ENCODE results near the gene ITCH. TPM values are rescaled to one million over a fixed set of nuclear protein-coding genes. Genes with fewer than 3 reads are reported as not detected.
"Not testable (repeated sequence)": the region's sequence is repeated elsewhere in the genome, so short reads cannot be mapped to it uniquely, and the experiment has no call there.

Gene ITCH
- total RNA-seq, 1 experiment from 2014 or later: 63.8 TPM

DNA sequence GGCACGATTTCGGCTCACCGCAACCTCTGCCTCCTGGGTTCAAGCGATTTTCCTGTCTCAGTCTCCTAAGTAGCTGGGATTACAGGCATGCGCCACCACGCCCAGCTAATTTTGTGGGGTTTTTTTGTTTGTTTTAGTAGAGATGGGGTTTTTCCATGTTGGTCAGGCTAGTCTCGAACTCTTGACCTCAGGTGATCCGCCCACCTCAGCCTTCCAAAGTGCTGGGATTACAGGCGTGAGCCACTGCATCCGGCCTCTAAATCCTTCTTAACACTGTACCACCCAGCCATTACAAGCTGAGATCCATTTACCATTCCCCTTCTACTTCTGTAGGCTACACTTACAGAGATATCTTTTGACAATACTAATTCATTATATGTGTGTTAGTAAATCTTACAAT lies 51.5 kb downstream of the ITCH start:
- DNase-seq (ENCODE audit: low spot score): not testable (repeated sequence)

DNA sequence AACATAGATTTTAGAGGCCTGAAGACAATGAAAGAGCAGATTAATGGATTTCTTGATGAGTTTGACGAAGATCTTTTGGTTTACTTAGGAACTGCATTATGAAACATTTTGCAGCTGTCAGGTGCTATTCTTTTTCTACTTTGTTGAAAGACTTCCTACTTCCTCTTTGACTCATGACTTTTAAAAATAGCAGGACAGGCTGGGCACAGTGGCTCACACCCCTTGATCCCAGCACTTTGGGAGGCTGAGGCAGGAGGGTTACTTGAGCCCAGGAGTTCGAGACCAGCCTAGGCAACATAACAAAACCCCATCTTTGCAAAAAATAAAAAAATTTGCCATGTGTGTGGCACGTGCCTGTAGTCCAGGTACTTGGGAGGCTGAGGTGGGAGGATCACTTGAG lies 52.0 kb downstream of the ITCH start:
- no peak for DNase-seq (ENCODE audit: low spot score)

DNA sequence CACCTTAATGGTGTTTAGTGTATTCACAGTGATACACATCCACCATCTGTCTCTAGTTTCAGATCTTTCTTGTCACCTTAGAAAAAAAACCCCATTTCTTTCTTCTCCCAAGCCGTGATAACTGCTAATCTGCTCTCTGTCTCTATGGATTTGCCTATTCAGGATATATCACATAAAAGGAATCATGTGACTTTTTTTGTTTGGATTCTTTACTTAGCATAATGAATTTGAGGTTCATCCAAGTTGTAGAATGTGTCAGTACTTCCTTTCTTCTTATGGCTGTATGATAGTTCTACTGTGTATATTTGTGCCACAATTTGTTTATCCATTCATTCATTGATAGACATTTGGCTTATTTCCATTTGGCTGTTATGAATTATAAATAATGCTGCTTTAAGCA lies 57.1 kb downstream of the ITCH start:
- no peak for DNase-seq (ENCODE audit: low spot score)

DNA sequence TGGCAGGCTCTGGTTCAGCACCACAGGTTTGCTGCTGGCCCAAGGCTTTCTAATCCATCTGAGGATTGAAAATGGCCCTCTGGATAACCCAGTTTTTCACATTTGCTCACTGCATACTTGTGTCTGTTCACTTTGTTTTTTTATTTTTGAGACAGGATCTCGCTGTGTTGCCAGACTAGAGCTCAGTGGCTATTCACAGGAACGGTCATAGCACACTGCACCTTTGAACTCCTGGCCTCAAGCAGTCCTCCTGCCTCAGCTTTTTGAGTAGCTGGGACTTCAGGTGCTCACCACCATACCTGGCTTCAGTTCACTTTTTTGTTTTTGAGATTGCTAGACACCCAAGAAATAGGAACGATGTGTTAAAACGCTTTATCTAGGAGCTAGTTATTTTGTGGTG lies 57.9 kb downstream of the ITCH start:
- DNase-seq (ENCODE audit: low spot score): no peak

DNA sequence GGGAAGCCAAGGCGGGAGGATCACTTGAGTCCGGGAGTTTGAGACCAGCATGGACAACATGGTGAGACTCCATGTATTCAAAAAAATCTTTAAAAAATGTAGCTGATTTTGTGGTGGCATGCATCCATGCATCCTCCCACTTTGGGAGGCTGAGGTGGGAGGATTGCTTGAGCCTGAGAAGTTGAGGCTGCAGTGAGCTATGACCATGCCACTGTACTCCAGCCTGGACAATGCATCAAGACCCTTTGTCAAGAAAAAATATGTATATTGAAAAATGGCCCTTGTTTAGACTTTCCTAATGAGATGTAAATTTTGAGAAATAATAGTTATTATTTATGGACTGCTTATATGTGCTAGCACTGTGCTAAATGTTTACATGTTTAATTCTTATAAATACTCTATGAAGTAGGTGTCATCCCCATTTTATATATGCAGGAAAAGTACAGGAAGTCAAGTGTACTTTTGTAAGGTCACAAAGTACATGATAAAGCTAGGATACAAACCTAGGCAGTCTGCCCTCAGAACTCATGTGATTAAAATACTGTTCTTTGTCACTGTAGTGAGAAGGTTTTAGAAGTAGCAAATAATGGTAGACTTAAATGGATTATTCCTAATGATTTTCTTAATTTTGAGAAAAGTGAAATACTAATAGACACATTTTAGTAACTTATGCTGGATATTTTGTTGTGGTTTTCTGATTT lies 58.8 kb downstream of the ITCH start:
- DNase-seq (ENCODE audit: low spot score): no peak

DNA sequence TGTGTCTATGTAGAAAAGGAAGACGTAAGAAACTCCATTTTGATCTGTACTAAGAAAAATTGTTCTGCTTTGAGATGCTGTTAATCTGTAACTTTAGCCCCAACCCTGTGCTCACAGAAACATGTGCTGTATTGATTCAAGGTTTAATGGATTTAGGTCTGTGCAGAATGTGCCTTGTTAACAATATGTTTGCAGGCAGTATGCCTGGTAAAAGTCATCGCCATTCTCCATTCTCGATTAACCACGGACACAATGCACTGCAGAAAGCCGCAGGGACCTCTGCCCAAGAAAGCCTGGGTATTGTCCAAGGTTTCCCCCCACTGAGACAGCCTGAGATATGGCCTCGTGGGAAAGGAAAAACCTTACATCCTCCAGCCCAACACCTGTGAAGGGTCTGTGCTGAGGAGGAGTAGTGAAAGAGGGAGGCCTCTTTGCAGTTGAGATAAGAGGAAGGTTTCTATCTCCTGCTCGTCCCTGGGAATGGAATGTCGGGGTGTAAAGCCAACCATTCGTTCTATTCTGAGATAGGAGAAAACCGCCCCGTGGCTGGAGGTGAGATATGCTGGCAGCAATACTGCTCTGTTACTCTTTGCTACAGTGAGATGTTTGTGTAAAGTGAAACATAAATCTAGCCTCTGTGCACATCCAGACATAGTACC lies 62.1 kb downstream of the ITCH start:
- DNase-seq (ENCODE audit: low spot score): not testable (repeated sequence)

DNA sequence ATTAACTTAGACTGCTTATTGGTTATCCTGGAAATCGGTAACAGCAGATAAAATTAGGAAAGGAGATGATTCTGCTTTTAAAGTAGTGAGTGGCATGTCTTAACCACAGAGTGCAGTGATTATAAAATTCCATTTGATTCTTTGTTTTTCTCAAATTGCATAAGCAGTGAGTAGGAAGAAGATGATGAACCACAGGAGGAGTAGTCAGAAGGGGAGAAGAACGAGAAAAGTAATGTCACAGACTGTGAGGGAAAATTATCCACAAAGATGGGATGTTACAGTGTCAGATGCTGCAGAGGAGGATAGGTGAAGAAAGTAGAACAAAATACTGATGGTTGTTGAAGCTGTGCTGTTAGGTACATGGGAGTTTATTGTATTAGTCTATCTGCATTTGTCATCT lies 63.0 kb downstream of the ITCH start:
- DNase-seq (ENCODE audit: low spot score): no peak

DNA sequence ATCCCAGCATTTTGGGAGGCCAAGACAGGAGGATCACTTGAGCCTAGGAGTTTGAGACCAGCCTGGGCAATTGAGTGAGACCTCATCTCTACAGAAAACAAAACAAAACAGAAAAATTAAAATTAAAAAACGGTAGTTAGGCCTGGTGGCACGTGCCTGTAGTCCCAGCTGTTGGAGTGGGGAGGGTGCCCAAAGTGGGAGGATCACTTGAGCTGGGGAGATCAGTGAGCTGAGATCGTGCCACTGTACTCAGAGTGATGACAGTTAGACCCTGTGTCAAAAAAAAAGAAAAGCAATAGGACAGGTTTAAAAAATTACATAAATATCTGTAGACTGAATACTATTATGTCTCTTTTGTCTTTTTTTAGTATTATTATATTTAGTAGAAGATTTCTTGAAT lies 64.3 kb downstream of the ITCH start:
- no peak for DNase-seq (ENCODE audit: low spot score)

DNA sequence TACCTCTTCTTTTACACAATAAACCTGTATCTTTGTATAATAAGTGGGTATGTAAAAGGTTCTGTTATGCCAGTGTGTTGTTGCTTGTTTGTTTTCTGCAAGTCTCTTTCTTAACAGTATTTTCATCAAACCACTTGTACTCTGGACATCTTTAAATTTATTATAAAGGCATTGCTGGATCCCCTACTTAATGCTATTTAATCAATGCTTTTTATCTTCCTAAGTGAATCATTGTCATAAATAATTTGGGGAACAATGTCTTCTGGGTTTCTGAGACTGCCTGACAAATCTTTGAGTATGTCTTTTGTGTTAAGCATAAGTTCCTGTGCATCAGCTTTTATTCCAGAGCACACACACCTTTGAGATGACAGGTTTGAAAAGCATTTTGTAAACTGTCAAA lies 64.7 kb downstream of the ITCH start:
- DNase-seq (ENCODE audit: low spot score): no peak

DNA sequence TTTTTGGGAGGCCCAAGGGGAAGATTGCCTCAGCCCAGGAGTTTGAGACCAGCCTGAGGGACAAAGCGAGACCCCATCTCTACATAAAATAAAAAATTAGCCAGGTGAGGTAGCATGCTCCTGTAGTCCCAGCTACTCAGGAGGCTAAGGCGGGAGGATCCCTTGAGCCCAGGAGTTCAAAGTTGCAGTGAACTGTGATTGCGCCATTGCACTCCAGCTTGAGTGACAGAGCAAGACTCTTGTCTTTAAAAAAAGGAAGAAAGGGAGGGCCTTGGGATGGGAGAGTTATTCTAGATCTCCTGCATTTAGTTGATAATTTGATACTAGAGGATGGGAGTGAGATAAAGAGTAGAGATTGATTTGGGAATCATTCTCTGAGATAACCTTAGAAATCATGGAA lies 68.1 kb downstream of the ITCH start:
- no peak for DNase-seq (ENCODE audit: low spot score)

DNA sequence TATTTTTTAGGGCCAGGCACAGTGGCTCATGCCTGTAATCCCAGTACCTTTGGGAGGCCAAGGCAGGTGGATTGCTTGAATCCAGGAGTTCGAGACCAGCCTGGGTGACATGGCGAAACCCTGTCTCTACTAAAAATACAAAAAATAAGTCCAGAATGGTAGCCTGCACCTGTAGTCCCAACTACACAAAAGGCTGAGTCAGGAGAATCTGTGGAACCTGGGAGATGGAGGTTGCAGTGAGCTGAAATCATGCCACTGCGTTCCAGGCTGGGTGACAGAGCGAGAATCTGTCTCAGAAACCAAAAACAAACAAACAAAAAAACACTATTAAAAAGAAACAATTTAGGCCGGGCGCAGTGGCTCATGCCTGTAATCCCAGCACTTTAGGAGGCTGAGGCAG lies 69.6 kb downstream of the ITCH start:
- not testable (repeated sequence) for DNase-seq (ENCODE audit: low spot score)

DNA sequence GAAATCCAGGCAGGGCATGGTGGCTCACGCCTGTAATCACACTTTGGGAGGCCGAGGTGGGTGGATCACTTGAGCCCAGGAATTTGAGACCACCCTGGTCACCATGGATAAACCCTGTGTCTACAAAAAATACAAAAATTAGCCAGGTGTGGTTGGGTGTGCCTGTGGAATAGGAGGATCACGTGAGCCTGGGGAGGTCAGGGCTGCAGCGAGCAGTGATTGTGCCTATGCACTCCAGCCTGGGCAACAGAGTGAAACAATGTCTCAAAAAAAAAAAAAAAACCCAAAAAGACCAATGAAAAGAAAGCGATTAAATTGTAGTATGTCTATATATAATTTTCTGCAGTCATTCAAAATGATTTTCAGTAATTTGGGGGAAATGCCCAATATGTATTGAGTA lies 70.3 kb downstream of the ITCH start:
- DNase-seq (ENCODE audit: low spot score): no peak

DNA sequence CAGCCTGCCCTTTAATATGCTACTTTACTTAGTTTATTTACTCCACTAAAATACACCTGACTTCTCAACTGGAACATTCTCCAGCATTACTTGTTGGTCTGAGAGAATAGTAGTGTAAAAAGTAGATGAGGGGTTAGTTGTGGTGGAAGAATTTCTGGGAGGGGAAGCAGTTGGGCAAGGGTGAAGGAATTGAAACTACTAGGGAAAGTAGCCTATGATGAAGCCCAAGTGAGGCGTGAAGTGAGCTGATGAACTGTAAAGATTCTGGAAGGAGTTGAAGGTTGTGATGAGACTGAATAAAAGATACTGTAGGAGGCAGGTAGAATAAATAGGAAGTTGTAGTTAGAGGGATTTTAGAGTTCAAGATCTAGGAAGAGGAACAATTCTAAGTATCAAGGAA lies 72.5 kb downstream of the ITCH start:
- no peak for DNase-seq (ENCODE audit: low spot score)

DNA sequence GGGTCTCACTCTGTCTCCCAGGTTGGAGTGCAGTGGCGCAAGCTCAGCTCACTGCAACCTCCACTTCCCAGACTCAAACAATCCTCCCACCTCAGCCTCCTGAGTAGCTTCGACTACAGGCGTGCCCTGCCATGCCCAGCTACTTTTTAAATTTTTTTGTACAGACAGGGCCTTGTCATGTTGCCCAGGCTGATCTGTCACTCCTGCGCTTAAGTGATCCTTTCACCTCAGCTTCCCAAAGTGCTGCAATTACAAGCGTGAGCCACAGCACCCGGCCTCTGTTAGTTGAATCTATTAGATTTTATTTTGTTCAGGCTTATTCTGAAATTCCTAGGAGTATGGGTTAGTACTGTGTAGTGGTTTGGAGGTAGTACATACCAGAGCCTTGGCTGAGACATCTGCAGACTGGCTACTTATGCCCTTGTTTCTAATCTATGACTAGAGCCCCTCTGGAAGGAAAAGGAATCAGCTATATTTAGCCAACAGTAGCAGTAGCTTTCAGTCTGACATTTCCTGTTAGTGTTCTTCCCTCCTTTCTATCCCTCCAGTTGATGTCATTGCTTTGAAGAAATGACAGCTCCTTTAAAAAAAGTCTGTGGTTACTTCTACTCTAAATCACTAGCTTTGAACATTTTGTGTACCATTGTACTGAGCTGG lies 74.4 kb downstream of the ITCH start:
- no peak for DNase-seq (ENCODE audit: low spot score)

DNA sequence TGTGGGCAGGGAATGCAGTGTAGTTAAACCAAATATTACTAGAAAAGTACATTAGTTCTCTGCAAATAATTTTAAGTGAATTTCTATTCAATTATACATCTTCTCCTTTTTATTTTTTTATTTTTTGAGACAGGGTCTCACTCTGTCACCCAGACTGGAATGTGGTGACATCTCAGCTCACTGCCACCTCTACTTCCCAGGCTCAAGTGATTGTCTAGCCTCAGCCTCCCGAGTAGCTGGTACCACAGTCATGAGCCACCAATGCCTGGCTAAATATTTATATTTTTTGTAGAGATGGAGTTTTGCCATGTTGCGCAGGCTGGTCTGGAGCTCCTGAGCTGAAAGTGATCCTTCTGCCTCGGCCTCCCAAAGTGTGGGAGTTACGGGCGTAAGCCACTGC lies 76.1 kb downstream of the ITCH start:
- no peak for DNase-seq (ENCODE audit: low spot score)

DNA sequence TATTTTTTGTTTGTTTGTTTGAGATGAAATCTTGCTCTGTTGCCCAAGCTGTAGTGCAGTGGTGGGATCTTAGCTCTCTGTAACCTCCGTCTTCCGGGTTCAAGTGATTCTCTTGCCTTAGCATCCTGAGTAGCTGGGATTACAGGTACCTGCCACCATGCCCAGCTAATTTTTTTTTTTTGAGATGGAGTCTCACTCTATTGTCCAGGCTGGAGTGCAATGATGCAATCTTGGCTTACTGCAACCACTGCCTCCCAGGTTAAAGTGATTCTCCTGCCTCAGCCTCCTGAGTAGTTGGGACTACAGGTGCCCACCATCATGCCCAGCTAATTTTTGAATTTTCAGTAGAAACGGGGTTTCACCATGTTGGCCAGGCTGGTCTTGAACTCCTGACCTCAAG lies 78.3 kb downstream of the ITCH start:
- DNase-seq (ENCODE audit: low spot score): not testable (repeated sequence)

DNA sequence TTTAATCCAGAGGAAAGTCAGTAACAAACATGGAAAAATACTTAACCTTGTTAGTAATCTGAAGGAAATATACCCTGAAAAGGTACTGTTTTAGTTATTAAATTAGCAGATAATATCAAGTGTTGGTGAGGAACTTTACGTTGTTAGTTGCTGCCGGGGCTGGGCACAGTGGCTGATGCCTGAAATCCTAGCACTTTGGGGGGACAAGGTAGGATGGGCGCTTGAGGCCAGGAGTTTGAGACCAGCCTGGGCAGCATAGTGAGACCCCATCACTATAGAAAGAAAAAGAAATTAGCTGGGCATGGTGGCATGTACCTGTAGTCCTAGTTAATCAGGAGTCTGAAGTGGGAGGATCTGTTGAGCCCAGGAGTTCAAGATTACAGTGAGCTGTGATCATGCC lies 80.5 kb downstream of the ITCH start:
- DNase-seq (ENCODE audit: low spot score): no peak

DNA sequence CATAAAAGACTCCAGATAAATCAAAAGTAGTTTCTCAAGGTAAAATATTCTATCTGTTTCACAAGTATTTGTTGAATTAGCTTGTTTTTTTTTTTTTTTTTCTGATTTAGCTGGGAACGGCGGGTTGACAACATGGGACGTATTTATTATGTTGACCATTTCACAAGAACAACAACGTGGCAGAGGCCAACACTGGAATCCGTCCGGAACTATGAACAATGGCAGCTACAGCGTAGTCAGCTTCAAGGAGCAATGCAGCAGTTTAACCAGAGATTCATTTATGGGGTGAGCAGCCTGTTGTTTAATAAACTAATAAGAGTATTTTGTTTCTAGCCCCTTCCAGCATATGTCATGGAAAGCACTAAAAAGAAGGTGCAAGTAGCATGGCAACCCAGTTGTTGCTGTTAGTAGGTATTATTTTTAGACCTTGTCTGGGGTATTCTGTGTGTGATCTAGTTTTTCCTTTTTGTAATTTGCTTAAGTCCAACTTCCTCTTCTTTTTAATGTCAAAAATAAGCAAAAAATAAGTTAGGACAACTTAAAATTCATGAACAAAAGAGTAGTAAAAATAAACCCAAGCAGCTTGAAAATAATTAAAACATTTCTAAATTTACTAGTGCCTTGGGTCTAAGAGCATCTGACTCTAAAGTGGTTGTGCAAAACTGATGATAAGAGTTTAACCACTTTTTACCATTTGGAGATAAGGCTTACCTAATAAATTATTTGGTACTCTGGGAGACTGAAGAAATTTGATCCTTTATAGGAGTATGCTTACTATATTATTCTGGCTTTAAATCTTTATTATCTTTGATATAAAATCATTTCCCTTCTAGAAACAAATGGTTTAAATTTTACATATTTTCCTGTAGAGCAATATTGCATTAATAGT lies 82.3 kb downstream of the ITCH start:
- no peak for DNase-seq (ENCODE audit: low spot score)

DNA sequence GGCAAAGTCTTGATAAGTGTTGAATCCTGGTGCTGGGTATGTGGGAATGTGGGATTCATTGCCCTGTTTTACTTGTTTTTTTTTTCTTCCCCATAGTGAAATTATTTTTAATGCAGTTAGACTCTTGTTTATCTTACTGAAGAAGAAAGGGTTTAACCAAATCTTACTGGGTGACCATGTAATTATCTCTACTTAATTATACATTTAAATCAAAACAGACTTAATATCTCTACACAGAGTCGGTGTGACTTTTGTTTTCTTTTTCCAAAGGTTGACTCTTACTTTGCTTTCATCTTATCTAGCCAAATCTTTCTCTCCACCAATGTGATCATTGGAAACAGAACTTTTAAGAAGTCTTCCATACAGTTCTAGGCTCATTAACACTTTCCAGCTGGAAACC lies 85.4 kb downstream of the ITCH start:
- no peak for DNase-seq (ENCODE audit: low spot score)

DNA sequence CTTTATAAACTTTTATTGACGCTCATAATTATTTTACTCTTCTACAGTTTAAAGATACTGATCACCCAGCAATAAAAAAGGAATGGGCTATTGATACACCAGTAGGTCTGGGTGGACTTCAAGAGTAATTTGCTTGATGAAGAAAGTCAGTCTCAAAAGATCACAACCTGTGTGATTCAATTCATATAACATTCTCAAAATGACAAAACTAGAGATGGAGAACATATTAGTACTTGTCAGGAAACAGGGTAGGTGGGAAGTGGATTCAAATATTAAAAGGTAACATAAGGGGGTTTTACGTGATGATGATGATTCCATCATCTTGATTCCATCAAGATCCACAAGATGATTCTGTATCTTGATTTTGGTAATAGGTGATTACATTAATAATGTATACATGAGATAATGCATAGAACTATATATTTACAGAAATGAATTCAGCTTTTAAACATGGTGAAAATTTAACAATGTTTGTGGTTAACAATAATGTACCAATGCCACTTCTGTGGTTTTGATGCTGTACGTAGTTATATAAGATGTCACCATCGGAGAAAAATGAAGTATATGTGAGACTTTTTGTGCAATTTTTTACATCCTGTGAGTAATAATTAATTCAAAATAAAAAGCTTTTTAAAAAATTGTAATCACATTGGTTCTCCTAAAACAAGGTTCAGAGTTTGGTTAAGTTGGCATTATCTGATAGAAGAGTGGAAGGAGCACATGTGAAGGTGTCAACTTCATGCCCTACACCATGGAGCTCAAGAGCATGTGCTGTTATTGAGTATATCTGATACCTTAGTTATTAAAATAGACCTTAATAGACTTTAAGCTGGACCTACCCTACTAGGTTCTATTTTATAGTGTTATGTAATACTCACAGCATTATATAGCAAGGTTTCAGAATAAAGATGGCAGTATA lies 86.9 kb downstream of the ITCH start:
- DNase-seq (ENCODE audit: low spot score): no peak

DNA sequence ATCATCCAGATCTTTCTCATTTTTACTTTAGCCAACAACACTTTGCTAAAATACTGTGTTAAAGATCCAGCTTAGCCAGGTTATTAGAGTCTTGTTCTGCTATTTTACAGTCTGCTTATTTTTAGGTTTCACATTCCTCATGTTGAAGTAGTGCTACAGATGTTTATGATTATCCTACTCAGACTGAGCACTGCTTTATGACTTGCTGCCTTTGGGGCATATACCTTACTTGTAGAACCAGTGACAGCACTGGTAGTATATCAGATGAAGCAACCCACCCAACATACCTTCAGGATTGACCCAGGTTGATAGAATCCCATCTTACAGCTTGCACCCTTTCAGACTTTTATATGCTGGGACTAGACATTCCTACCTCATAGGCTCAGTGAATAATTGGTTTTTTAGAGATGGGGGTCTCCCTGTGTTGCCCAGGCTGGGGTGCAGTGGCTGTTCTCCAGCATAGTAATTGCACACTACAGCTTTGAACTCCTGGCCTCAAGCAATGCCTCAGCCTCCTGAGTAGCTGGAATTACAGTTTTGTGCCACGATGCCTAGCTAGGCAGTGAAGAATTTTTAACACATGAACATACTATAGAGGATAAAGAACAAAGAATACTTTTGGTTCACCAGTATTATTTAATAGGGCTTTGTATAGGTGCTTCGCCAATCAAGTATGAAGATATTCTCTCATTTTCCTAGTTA lies 89.4 kb downstream of the ITCH start:
- DNase-seq (ENCODE audit: low spot score): no peak
